WTC11 (cell line): ENCODE measurements around the gene INF2.

Experiments used
- NR1H2 ChIP-seq: sonication (generic); formaldehyde crosslinking; IDR thresholded peaks from 2 replicates; pipeline ENCODE4 v1.9.0; 2021; ENCODE audit warnings: mild to moderate bottlenecking, moderate library complexity, missing genetic modification reagents
- SMAD4 ChIP-seq: sonication (generic); formaldehyde crosslinking; IDR thresholded peaks from 2 replicates; pipeline ENCODE4 v1.8.0; 2022; ENCODE audit warnings: mild to moderate bottlenecking, missing genetic modification reagents
- TEAD1 ChIP-seq: sonication (generic); formaldehyde crosslinking; IDR thresholded peaks from 2 replicates; pipeline ENCODE4 v1.8.0; 2022; ENCODE audit warnings: mild to moderate bottlenecking, missing genetic modification reagents
- TF ChIP-seq, protein P1 (sequence below): sonication (generic); formaldehyde crosslinking; IDR thresholded peaks from 2 replicates; pipeline ENCODE4 v1.8.1; 2023; ENCODE audit warnings: mild to moderate bottlenecking, missing genetic modification reagents, moderate library complexity
- TF ChIP-seq, protein P2 (sequence below): sonication (generic); formaldehyde crosslinking; IDR thresholded peaks from 2 replicates; pipeline ENCODE4 v1.8.0; 2022; ENCODE audit warnings: mild to moderate bottlenecking, missing genetic modification reagents
- TF ChIP-seq, protein P3 (sequence below): fragments of 200-600 bp; IDR thresholded peaks from 2 replicates; pipeline ENCODE4 v1.8.0; 2022; ENCODE audit warnings: antibody characterized with exemption

DNA sequence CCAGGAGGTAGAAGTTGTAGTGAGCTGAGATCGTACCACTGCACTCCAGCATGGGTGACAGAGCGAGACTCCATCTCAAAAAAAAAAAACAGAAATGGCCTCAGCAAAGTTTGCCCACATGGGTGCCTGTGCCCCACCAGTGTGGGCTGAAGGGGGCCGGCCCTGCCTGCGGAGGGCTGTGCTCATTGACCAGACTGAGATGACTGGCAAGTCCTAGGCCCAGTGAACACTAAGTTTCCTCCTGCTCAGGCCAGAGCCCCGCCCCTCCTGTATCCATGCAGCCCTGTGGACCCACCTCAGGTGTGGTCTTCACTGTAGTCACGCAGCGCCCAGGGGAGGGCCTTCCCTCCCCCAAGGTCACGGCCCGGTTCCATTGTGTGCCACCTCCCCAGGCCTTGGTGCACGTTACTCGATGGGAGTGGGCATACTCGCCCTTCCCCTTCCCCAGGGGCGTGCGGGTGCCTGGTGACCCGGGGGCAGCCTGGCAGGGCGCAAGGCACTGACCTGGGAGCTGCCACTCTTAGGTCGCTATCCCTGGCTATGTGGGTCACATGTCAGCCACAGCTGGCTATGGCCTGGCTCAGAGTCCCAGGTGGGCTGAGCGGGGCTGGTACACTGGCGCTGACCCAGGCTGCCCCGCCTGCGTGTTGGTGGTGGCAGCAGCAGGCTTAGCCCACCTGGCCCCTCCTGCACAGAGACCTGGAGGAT is 16.1 kb downstream of the INF2 start:
- TF ChIP-seq SMAD4 (CRISPR knock-in tag) (no peak), NR1H2 (CRISPR knock-in tag) (no peak), TEAD1 (CRISPR knock-in tag) (no peak)
- TF ChIP-seq, protein P1, sequence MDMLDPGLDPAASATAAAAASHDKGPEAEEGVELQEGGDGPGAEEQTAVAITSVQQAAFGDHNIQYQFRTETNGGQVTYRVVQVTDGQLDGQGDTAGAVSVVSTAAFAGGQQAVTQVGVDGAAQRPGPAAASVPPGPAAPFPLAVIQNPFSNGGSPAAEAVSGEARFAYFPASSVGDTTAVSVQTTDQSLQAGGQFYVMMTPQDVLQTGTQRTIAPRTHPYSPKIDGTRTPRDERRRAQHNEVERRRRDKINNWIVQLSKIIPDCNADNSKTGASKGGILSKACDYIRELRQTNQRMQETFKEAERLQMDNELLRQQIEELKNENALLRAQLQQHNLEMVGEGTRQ (CRISPR knock-in tag), result no peak
- TF ChIP-seq, protein P2, sequence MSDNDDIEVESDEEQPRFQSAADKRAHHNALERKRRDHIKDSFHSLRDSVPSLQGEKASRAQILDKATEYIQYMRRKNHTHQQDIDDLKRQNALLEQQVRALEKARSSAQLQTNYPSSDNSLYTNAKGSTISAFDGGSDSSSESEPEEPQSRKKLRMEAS (CRISPR knock-in tag), result no peak
- TF ChIP-seq, protein P3, sequence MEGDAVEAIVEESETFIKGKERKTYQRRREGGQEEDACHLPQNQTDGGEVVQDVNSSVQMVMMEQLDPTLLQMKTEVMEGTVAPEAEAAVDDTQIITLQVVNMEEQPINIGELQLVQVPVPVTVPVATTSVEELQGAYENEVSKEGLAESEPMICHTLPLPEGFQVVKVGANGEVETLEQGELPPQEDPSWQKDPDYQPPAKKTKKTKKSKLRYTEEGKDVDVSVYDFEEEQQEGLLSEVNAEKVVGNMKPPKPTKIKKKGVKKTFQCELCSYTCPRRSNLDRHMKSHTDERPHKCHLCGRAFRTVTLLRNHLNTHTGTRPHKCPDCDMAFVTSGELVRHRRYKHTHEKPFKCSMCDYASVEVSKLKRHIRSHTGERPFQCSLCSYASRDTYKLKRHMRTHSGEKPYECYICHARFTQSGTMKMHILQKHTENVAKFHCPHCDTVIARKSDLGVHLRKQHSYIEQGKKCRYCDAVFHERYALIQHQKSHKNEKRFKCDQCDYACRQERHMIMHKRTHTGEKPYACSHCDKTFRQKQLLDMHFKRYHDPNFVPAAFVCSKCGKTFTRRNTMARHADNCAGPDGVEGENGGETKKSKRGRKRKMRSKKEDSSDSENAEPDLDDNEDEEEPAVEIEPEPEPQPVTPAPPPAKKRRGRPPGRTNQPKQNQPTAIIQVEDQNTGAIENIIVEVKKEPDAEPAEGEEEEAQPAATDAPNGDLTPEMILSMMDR, result no peak
